ENCODE data around the gene GRIN3B. TPM values are rescaled to one million over a fixed set of nuclear protein-coding genes. Genes with fewer than 3 reads are reported as not detected.

GRIN3B gene
- total and polyA plus RNA-seq, 2 of the 4 experiments (the other 2 are of a cell fraction): under 0.01 to 0.91 TPM

DNA sequence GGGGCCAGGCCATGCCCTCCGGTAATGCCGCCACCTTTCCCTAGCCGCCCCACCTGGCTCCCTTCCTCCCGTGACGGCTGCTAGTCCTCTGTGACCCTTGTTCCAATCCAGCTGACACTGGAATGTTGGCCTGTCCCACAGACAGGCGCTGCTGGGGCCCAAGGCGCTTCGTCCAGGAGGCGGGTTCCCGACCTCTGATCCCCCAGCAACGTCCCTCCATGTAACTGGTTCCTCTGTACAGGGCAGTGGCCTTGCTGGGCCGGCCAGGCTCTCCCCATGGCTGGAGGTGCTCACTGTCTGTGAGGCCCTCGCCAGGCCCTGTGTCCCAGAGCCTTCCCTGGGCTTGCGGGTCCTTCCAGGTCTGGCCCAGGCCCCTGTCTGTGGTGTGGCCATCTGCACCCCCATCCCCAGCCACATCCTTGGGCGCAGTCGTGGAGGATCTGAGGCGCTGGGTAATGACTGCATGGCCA lies 6.8 kb upstream of the GRIN3B start:
- Histone ChIP-seq H4K91ac (ENCODE audit: insufficient read depth, low read depth, low read length) (no peak overlapping the region), H3K23ac (ENCODE audit: low read depth, low read length) (no peak overlapping the region), H3K56ac (ENCODE audit: extremely low read depth, insufficient read depth, low read length) (no peak overlapping the region), H2AK9ac (replicated peaks; ENCODE audit: low read depth, low read length, poor library complexity) (peak overlapping the region; percentile 55), H3K4ac (ENCODE audit: low read depth, low read length) (no peak overlapping the region), H2AFZ (replicated peaks; ENCODE audit: low read length, poor library complexity) (no peak overlapping the region), H4K20me1 (ENCODE audit: insufficient read depth, low read length) (no peaks in the 10 kb centered on the region; the same call in 1 of the 2 replicates), H2BK15ac (ENCODE audit: low read depth, low read length) (no peak overlapping the region), H4K5ac (ENCODE audit: low read depth, low read length) (no peak overlapping the region), H3K4me1 (ENCODE audit: control insufficient read depth, insufficient read depth, low read length) (peaks cover 5% of the 10 kb centered on the region), H3K36me3 (ENCODE audit: control insufficient read depth, insufficient read depth, low read length) (peaks cover 38% of the 10 kb centered on the region), H4K8ac (ENCODE audit: low read depth in 2 of 2, low read length in 2 of 2) (no peak overlapping the region), H3K4me3 (ENCODE audit: insufficient read depth, low read depth, low read length) (no peak overlapping the region), H2BK20ac (ENCODE audit: low read depth, low read length) (no peak overlapping the region), H3K9me3 (ENCODE audit: control insufficient read depth, insufficient read depth, low read length) (no peaks in the 10 kb centered on the region), H2BK120ac (ENCODE audit: low read depth, low read length) (no peak overlapping the region), H3K9me1 (ENCODE audit: insufficient read depth, low read length) (no peaks in the 10 kb centered on the region), H2BK5ac (ENCODE audit: low read depth, low read length, poor library complexity, severe bottlenecking) (no peak overlapping the region), H3K18ac (ENCODE audit: low read depth, low read length) (no peak overlapping the region), H3K27me3 (ENCODE audit: control insufficient read depth, insufficient read depth, low read length) (peaks cover 24% of the 10 kb centered on the region), H3K9ac (ENCODE audit: low read depth, low read length) (no peak overlapping the region), H2AK5ac (ENCODE audit: low read depth, low read length) (no peak overlapping the region), H3K14ac (replicated peaks; ENCODE audit: low read depth, low read length) (no peak overlapping the region), H3K27ac (ENCODE audit: insufficient read depth, low read length) (no peak overlapping the region), H3K4me2 (ENCODE audit: low read depth, low read length) (no peak overlapping the region), H3K79me1 (ENCODE audit: low read depth in 1 of 2, low read length in 2 of 2) (no peaks in the 10 kb centered on the region; a peak in 1 of 4 replicates)
- DNase-seq: no peak
- BruUV-seq (replicated peaks): no TSS peak
- dilution Hi-C loops (cut with HindIII; ENCODE audit: low sequenced_read_pairs, unreplicated experiment) (no loop called here), in situ Hi-C loops (cut with MboI; ENCODE audit: low sequenced_read_pairs) (no loop called here), intact Hi-C loops (cut with micrococcal nuclease) (no loop called here)
- TF ChIP-seq MAFK (IDR thresholded peaks at IDR 0.05; ENCODE audit: low read depth, low read length) (no peak), RCOR1 (IDR thresholded peaks at IDR 0.05; ENCODE audit: insufficient replicate concordance, low read length) (no peak), RAD21 (IDR thresholded peaks at IDR 0.05; ENCODE audit: low read length) (no peak), POLR2A (IDR thresholded peaks at IDR 0.05; ENCODE audit: low read depth, low read length) (no peak), CHD1 (IDR thresholded peaks at IDR 0.05; ENCODE audit: low read depth, low read length) (no peak), FOS (IDR thresholded peaks at IDR 0.05; ENCODE audit: low read depth, low read length) (no peak), MXI1 (IDR thresholded peaks at IDR 0.05; ENCODE audit: borderline replicate concordance, low read depth, low read length) (no peak), NFE2L2 (IDR thresholded peaks at IDR 0.05; ENCODE audit: low read depth, low read length) (no peak), RFX5 (IDR thresholded peaks at IDR 0.05; ENCODE audit: low read depth, low read length) (no peak), SMC3 (IDR thresholded peaks at IDR 0.05; ENCODE audit: low read depth, low read length) (no peak)
- TF ChIP-seq, protein P1, sequence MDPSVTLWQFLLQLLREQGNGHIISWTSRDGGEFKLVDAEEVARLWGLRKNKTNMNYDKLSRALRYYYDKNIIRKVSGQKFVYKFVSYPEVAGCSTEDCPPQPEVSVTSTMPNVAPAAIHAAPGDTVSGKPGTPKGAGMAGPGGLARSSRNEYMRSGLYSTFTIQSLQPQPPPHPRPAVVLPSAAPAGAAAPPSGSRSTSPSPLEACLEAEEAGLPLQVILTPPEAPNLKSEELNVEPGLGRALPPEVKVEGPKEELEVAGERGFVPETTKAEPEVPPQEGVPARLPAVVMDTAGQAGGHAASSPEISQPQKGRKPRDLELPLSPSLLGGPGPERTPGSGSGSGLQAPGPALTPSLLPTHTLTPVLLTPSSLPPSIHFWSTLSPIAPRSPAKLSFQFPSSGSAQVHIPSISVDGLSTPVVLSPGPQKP (IDR thresholded peaks at IDR 0.05; ENCODE audit: borderline replicate concordance, low read depth, low read length): no peak
- TF ChIP-seq, protein P2, sequence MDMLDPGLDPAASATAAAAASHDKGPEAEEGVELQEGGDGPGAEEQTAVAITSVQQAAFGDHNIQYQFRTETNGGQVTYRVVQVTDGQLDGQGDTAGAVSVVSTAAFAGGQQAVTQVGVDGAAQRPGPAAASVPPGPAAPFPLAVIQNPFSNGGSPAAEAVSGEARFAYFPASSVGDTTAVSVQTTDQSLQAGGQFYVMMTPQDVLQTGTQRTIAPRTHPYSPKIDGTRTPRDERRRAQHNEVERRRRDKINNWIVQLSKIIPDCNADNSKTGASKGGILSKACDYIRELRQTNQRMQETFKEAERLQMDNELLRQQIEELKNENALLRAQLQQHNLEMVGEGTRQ (IDR thresholded peaks at IDR 0.05; ENCODE audit: low read depth, low read length): no peak
- TF ChIP-seq, protein P3, sequence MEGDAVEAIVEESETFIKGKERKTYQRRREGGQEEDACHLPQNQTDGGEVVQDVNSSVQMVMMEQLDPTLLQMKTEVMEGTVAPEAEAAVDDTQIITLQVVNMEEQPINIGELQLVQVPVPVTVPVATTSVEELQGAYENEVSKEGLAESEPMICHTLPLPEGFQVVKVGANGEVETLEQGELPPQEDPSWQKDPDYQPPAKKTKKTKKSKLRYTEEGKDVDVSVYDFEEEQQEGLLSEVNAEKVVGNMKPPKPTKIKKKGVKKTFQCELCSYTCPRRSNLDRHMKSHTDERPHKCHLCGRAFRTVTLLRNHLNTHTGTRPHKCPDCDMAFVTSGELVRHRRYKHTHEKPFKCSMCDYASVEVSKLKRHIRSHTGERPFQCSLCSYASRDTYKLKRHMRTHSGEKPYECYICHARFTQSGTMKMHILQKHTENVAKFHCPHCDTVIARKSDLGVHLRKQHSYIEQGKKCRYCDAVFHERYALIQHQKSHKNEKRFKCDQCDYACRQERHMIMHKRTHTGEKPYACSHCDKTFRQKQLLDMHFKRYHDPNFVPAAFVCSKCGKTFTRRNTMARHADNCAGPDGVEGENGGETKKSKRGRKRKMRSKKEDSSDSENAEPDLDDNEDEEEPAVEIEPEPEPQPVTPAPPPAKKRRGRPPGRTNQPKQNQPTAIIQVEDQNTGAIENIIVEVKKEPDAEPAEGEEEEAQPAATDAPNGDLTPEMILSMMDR (conservative IDR thresholded peaks at IDR 0.05; ENCODE audit: low read depth, low read length): no peak
- 81% methylated on average over 10 of the region's 17 CpGs; no CpG with 5 or more reads in 1 of the 2 experiments for WGBS, 2 experiments (ENCODE audit: extremely low coverage in 2 of 2, insufficient read length in 1 of 2)
- ATAC-seq (ENCODE audit: low read depth): no peak
- POLR2A ChIA-PET (ENCODE audit: unreplicated experiment): no interaction called here
- CTCF ChIA-PET: no interaction called here

All from IMR-90 (cell line).